IPS-15b (cell line): ENCODE data around the gene PLCG2.
"Not testable (repeated sequence)": the region's sequence is repeated elsewhere in the genome, so short reads cannot be mapped to it uniquely, and the experiment has no call there.

Experiments
- H3K27me3 ChIP-seq: one replicate; pipeline ENCODE4 v1.6.1; 2013; ENCODE audit warnings: low read length; ENCODE audit not compliant: control insufficient read depth, insufficient read depth
- H3K36me3 ChIP-seq: one replicate; pipeline ENCODE4 v1.6.1; 2013; ENCODE audit warnings: low read length; ENCODE audit not compliant: control insufficient read depth, insufficient read depth
- H3K4me1 ChIP-seq: one replicate; pipeline ENCODE4 v1.6.1; 2013; ENCODE audit warnings: mild to moderate bottlenecking, low read length; ENCODE audit not compliant: control insufficient read depth, insufficient read depth
- H3K4me3 ChIP-seq: one replicate; pipeline ENCODE4 v1.5.1; 2013; ENCODE audit warnings: low read depth, low read length
- H3K9ac ChIP-seq: one replicate; pipeline ENCODE4 v1.6.1; 2013; ENCODE audit warnings: low read depth, mild to moderate bottlenecking, low read length
- H3K9me3 ChIP-seq: one replicate; pipeline ENCODE4 v1.6.1; 2013; ENCODE audit warnings: mild to moderate bottlenecking, low read length; ENCODE audit not compliant: control insufficient read depth, insufficient read depth

The PLCG2 gene

DNA sequence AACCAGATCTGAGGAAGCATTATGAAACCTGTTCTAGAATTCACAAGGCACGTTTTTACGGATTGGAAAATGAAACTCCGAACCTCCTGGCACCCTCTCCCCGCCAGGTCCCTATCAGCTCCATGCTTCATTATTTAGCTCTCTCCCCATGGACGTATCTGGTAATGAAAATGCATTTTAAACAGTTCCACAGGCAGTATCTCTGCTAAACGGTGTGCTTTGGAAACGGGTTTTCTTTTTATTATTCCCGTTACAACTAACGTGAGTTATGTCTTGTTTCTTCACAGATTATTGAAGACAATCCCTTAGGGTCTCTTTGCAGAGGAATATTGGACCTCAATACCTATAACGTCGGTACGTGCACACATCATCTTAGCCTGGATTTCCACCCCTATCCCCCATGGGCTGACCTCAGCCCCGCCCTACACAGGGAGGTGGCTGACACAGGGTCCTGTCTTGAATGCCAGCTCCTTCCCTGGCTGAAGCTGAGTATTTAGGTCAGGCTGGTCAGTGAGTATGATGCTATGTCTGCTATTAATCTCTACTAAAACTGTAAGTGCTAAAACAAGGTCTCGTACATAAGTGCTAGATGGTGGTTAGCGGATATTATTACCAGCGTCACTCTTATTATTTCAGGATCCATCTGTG, 149.3 kb downstream of the PLCG2 start:
- Histone ChIP-seq H3K4me3 (no peak overlapping the region), H3K27me3 (no peaks in the 10 kb centered on the region), H3K9me3 (no peaks in the 10 kb centered on the region), H3K4me1 (no peaks in the 10 kb centered on the region), H3K9ac (no peak overlapping the region), H3K36me3 (no peaks in the 10 kb centered on the region)

DNA sequence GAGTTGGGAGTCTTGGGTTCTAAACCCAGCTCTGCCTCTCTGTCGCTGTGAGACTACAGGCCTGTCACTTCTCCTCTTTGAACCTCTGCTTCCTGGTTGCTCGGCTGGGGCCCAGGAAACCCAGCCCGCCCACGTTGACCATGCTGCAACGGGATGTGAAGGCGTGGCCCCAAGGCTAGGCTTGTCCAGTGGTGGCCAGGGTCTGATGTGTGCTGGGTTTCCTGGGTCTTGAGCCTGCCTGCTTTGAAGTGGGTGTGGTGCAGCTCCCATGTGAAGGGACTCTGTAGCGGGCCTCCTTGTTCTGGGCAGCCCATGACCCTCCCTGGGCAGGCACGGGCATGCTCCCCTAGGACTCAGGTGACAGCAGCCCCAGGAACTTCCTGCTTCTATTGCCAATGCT, 149.9 kb downstream of the PLCG2 start:
- no peaks in the 10 kb centered on the region for H3K4me1 ChIP-seq
- H3K36me3 ChIP-seq, result no peaks in the 10 kb centered on the region
- H3K9ac ChIP-seq, result no peak overlapping the region
- no peak overlapping the region for H3K4me3 ChIP-seq
- no peaks in the 10 kb centered on the region for H3K9me3 ChIP-seq
- H3K27me3 ChIP-seq, result no peaks in the 10 kb centered on the region

DNA sequence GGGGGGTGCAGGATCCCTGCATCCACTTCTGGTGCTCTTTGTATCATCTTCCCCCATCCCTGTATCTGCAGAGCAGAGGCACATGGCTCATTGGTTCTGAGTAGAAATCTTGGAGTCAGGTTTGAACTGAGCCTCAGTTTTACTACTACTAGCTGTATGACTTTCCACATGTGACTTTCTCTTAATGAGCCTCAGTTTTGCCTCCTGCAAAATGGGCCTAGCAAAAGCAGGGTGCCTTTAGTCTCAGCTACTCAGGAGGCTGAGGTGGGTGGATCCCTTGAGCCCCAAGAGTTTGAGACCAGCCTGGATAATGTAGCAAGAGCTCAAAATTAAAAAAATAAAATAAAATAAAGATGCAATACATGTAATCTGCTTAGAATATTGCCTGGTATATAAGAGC, 150.8 kb downstream of the PLCG2 start:
- Histone ChIP-seq H3K36me3 (no peaks in the 10 kb centered on the region), H3K27me3 (no peaks in the 10 kb centered on the region), H3K4me1 (no peaks in the 10 kb centered on the region), H3K9me3 (no peaks in the 10 kb centered on the region), H3K9ac (no peak overlapping the region), H3K4me3 (no peak overlapping the region)

DNA sequence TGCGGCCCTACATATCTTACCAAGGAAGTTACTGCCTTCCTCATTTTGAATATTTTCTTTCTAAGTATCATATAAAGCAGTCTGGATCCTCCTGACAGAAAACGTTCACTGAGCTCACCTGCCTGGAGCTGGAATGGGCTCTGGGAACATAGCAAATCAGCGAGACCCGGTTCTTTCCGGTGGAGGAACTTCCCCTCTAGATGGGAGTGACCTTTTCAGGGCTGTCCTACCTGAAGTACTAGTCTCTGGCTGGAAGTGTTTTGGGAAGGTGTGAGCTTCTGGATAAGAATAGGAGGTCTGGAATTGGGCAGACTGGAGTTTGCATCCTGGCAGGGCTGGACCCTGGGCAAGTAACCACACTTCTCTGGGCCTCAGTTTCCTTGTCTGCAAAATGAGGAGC, 152.8 kb downstream of the PLCG2 start:
- no peak overlapping the region for H3K4me3 ChIP-seq
- no peaks in the 10 kb centered on the region for H3K36me3 ChIP-seq
- H3K9ac ChIP-seq, result no peak overlapping the region
- H3K4me1 ChIP-seq, result no peaks in the 10 kb centered on the region
- no peaks in the 10 kb centered on the region for H3K27me3 ChIP-seq
- H3K9me3 ChIP-seq, result no peaks in the 10 kb centered on the region

DNA sequence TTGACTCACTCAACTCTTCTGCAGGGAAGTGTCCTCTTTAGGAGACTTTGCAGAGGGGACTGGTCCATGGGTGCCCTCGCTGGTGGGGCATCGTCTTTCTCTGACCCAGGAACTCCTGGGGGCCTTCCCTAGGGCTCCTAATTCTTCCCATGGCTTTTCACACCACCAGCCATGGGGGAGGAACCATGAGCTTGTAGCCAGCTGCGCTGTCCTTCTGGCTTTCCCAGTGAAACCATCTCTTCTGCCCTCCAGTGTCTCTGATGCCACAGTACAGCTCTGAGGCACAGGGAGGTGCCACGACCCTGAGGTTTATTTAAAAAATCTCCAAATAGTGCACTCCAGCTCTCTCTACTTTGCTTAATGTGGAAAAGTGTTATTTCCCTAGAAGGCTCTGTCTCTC, 153.6 kb downstream of the PLCG2 start:
- no peaks in the 10 kb centered on the region for H3K9me3 ChIP-seq
- no peak overlapping the region for H3K4me3 ChIP-seq
- no peaks in the 10 kb centered on the region for H3K36me3 ChIP-seq
- H3K27me3 ChIP-seq, result no peaks in the 10 kb centered on the region
- H3K4me1 ChIP-seq, result no peaks in the 10 kb centered on the region
- H3K9ac ChIP-seq, result no peak overlapping the region

DNA sequence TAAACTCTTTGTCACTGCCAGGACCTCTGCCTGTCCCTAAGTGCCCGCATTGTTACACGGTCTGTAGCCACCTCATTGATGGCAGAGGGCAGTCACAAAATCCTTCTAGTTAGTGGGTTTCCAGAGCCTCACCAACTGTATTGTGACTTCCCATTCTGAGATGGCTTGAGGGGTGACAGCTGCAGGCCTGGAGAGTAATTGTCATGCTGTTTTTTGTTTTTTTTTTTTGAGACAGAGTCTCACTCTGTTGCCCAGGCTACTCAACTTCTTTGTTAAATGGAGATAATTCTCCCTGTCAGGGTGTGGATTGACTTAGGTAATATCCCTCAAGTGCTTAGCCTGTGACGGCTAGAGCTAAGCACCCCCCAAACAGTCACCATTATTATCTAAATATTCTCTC, 154.3 kb downstream of the PLCG2 start:
- H3K36me3 ChIP-seq, result no peaks in the 10 kb centered on the region
- H3K4me3 ChIP-seq, result no peak overlapping the region
- no peak overlapping the region for H3K9ac ChIP-seq
- peaks cover under 1% of the 10 kb centered on the region for H3K4me1 ChIP-seq
- H3K27me3 ChIP-seq, result no peaks in the 10 kb centered on the region
- no peaks in the 10 kb centered on the region for H3K9me3 ChIP-seq

DNA sequence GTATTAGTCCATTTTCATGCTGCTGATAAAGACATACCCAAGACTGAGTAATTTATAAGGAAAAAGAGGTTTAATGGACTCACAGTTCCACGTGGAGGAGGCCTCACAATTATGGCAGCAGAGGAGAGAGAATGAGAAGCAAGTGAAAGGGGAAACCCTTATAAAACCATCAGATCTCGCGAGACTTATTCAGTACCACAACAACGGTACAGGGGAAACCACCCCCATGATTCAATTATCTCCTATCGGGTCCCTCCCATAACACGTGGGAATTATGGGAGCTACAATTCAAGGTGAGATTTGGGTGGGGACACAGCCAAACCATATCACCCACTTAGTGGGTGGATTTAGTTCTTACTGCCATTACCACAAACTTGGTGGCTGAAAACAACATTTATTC, 155.6 kb downstream of the PLCG2 start:
- not testable (repeated sequence) for H3K4me1 ChIP-seq, H3K9ac ChIP-seq, H3K27me3 ChIP-seq, H3K9me3 ChIP-seq, H3K36me3 ChIP-seq, H3K4me3 ChIP-seq

DNA sequence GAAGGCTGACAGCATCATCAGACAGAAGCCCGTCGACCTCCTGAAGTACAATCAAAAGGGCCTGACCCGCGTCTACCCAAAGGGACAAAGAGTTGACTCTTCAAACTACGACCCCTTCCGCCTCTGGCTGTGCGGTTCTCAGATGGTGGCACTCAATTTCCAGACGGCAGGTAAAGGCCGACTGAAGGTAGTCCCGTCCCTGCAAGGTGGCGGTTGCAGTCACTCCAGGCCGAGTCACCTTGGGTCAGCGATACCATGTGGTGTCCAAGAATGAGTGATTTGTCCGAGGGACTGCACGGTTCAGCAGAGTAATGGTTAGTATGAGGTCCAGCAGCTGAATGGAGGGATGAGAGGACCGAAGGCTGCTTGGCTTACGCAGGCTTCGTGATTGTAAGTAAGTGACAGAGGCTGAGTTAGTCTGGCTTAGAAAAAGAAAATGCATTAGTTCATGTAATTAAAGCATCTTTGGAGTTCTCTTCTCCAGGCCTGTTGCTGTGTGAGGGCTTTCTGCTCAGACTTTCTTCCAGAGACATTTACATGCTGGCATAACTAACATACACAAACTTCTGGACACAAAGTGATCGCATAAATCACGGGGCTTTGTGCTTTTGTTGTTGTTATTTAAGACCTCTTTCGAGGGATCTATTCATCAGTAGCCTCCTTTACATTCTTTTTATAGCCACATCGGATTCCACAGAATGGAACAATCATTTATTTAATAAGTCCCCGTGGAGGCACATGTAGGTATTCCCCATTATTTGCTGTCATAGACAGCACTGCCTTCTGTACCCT, 157.3 kb downstream of the PLCG2 start:
- Histone ChIP-seq H3K9me3 (no peaks in the 10 kb centered on the region), H3K36me3 (no peaks in the 10 kb centered on the region), H3K4me1 (peaks cover 10% of the 10 kb centered on the region), H3K27me3 (no peaks in the 10 kb centered on the region), H3K4me3 (no peak overlapping the region), H3K9ac (no peak overlapping the region)

DNA sequence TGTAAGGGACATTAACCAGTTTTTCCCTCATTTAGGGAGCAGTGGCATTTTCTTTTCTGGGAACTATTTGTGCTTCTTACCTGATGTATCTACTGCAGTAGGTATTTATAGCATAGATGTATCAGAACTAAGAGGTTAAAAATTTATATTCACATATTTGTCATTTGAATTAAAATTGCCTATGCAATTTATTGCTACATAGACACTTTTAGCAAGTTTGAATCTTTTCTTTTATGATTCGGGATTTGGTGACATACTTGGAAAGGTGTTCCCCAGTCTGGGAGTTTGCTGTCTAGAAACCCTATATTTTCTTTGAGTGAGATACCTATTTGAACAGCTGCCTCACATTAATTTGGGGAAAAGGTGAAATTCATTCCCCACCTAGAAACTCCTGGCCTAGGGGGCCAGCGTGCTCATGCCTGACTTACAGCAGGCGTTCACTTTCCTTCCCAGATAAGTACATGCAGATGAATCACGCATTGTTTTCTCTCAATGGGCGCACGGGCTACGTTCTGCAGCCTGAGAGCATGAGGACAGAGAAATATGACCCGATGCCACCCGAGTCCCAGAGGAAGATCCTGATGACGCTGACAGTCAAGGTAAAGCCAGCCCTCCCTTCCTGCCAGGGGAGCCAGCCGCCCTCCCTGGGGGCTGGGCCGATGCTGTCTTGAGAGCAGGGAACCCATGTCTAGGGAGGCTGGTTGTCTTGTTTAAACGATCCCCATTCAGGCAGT, 158.4 kb downstream of the PLCG2 start:
- no peak overlapping the region for H3K4me3 ChIP-seq
- peaks cover 18% of the 10 kb centered on the region for H3K4me1 ChIP-seq
- H3K9me3 ChIP-seq, result no peaks in the 10 kb centered on the region
- no peaks in the 10 kb centered on the region for H3K36me3 ChIP-seq
- no peak overlapping the region for H3K9ac ChIP-seq
- H3K27me3 ChIP-seq, result no peaks in the 10 kb centered on the region

DNA sequence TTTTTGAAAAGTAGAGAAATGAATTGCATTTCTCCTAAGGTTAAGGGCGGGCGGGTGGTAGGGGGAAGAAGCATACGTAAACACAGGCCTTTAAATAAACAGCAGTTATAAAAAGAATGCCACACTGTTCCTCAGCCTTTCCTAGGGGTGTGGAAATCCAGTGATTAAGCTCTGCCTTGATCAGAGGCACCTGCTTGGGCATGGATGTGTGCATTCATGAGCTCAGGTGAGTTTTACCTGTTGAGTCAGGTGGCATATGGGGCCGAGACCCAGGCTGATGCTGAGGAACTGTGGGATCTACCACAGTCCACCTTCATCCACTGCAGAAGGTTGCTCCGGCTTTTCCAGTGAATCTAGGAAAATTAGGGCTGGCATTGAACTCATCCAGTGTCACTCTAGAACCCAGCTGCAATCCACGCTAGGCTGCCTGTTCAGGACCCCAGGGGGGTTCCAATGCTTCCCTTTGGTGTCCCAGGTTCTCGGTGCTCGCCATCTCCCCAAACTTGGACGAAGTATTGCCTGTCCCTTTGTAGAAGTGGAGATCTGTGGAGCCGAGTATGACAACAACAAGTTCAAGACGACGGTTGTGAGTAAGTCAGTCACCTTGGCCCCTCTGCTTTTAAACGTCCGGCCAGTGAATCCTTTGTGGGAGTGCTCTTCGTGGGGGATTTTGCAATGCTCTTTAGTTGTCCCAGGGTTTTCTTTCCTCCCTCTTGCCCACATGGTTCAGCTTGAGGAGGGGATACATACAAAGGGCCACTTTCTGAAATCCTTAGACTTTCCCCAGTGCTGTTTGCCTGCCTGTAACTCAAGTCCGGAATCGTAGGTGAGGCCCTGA, 159.5 kb downstream of the PLCG2 start:
- Histone ChIP-seq H3K9ac (no peak overlapping the region), H3K4me1 (peaks cover 23% of the 10 kb centered on the region), H3K36me3 (no peaks in the 10 kb centered on the region), H3K9me3 (no peaks in the 10 kb centered on the region), H3K27me3 (no peaks in the 10 kb centered on the region), H3K4me3 (no peak overlapping the region)

DNA sequence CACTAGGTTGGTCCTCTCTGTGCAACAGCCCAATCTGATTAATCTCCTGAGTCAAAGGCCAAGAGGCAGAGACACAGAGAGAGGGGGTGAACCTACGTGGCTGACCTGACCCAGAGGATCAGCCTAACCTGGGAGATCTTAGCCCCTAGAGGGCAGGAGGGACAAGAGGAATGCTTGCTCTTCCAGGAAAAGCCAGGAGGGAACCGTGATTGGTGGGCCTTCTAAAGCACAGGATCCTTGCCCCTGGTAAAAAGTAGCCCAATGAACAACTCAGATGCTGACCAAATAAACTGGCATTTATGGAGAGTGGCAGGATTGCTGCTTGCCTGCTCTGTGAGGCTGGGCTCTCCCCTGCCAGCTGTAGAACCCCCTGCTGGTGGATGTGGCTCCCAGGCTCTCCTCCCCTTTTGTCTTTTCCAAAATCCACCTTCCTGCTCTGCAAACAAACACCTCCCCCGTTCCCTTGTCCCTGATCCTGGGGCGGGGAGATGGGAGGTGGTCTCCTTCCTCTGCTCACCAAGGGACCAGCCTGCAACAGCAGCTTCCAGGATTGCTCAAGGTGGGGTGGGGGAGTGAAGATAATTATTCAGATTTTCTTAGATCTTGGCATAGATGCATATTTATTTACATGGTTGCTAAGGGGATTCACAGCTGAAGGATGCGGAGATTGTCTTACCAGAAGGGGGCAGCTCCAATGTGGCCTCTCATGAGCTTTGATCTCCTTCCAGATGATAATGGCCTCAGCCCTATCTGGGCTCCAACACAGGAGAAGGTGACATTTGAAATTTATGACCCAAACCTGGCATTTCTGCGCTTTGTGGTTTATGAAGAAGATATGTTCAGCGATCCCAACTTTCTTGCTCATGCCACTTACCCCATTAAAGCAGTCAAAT, 160.3 kb downstream of the PLCG2 start:
- no peaks in the 10 kb centered on the region for H3K36me3 ChIP-seq
- no peak overlapping the region for H3K4me3 ChIP-seq
- peaks cover 23% of the 10 kb centered on the region for H3K4me1 ChIP-seq
- H3K9ac ChIP-seq, result no peak overlapping the region
- no peaks in the 10 kb centered on the region for H3K27me3 ChIP-seq
- no peaks in the 10 kb centered on the region for H3K9me3 ChIP-seq
